Femur (tissue), 1 donor: ENCODE data around the gene PKD1.

Experiments used
- DNase-seq: peaks from one replicate; pipeline ENCODE4 v3.0.0-alpha.2; 2017

The PKD1 gene

GRCh38 chr16:2043667-2044451 lies 91.8 kb downstream of the PKD1 start:
- DNase-seq = no peak

- no peak for DNase-seq
Measured at GRCh38 chr16:2042986-2043666, 92.6 kb downstream of the PKD1 start.

GRCh38 chr16:2042171-2042985 lies 93.3 kb downstream of the PKD1 start:
- DNase-seq = no peak

- DNase-seq = peak; percentile 80
Measured at GRCh38 chr16:2040787-2041522, 94.7 kb downstream of the PKD1 start.

- no peak for DNase-seq
Measured at GRCh38 chr16:2040041-2040786, 95.5 kb downstream of the PKD1 start.

- DNase-seq = peak; percentile 82
Measured at GRCh38 chr16:2039274-2040031, 96.2 kb downstream of the PKD1 start.
